ENCODE measurements around the gene NPPB.

Gene NPPB

DNA sequence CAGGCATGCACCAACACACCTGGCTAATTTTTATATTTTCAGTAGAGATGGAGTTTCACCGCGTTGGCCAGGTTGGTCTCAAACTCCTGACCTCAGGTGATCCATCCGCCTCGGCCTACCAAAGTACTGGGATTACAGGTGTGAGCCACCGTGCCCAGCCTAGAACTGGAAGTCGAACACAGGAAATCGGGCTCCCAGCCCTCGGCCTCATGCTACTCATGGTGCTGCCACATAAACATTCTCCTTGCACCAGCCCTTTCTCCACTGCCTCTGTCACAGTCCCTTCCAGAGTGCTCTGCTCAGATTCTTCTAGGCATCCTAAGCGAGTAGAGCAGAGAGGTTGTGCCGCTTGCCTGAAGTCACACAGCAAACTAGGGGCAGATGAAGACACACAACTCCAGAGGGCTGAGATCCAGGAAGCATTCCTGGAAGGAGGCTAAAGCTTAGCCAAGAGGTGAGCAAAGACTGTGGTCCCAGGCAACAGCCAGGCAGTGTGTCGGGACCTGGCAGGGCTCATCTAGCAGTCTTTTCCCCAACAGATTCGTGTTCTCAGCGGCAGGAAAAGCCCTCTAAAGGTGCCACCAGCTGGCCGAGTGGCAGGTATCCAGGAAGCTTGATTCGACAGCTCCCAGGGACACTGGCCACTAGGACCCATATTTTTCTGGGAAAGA is 29.6 kb upstream of the NPPB start:
- Mint-ChIP-seq H3K4me1 (no peaks in the 10 kb centered on the region), H3K27me3 (peaks cover 3 to 9% of the 10 kb centered on the region in 2 donors), H3K4me3 (no peak overlapping the region), H3K36me3 (no peaks in the 10 kb centered on the region), H3K27ac (no peak overlapping the region), H3K9me3 (no peaks in the 10 kb centered on the region)
- DNase-seq: no peak
- ATAC-seq (replicated peaks): no peak

GRCh38 chr1:11887666-11888007 is 28.9 kb upstream of the NPPB start:
- ATAC-seq (replicated peaks) (no peak), DNase-seq (no peak)
- H3K27ac Mint-ChIP-seq: no peak overlapping the region
- H3K4me1 Mint-ChIP-seq: peaks cover 0 to 2% of the 10 kb centered on the region in 2 donors
- H3K9me3 Mint-ChIP-seq: no peaks in the 10 kb centered on the region
- H3K4me3 Mint-ChIP-seq: no peak overlapping the region
- peaks cover 8 to 17% of the 10 kb centered on the region in 2 donors for H3K27me3 Mint-ChIP-seq
- H3K36me3 Mint-ChIP-seq: no peaks in the 10 kb centered on the region

- DNase-seq: no peak
- H3K4me3 Mint-ChIP-seq: no peak overlapping the region
- H3K27me3 Mint-ChIP-seq: peaks cover 5 to 17% of the 10 kb centered on the region in 2 donors
- no peak for ATAC-seq (replicated peaks)
- H3K36me3 Mint-ChIP-seq: no peaks in the 10 kb centered on the region
- H3K27ac Mint-ChIP-seq: no peak overlapping the region
- H3K9me3 Mint-ChIP-seq: no peaks in the 10 kb centered on the region
- peaks cover 0 to 2% of the 10 kb centered on the region in 2 donors for H3K4me1 Mint-ChIP-seq
Measured at GRCh38 chr1:11886986-11887665, 28.4 kb upstream of the NPPB start.

DNA sequence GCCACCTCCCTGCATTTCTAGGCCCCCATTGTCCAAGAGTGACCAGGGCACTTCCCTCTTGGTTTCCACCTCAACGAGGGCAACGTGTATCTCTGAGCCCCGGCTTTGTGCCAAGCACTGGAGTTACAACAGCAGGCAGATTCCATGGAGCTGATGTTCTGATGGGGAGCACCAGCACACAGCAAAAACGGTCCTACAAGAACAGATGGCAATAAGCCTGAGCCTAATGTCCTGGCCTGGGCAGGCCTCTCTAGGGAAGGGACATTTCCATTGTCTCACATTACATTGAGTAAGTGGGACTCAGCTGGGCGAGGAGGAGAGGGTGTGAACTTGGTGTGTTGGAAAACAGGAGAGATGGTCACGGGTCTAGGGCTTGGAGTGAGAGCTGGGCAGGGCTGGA is 27.2 kb upstream of the NPPB start:
- H3K27me3 Mint-ChIP-seq: peaks cover 14 to 26% of the 10 kb centered on the region in 2 donors
- DNase-seq (no peak), ATAC-seq (replicated peaks) (no peak)
- H3K36me3 Mint-ChIP-seq: no peaks in the 10 kb centered on the region
- H3K9me3 Mint-ChIP-seq: peaks cover 0 to 1% of the 10 kb centered on the region in 2 donors
- no peak overlapping the region for H3K27ac Mint-ChIP-seq
- H3K4me1 Mint-ChIP-seq: peaks cover 0 to 2% of the 10 kb centered on the region in 2 donors
- H3K4me3 Mint-ChIP-seq: no peak overlapping the region

- H3K27me3 Mint-ChIP-seq: peaks cover 14 to 34% of the 10 kb centered on the region in 2 donors
Measured at GRCh38 chr1:11882814-11883538, 24.2 kb upstream of the NPPB start.

GRCh38 chr1:11881749-11882441 is 23.1 kb upstream of the NPPB start:
- peaks cover 0 to 1% of the 10 kb centered on the region in 2 donors for H3K9me3 Mint-ChIP-seq
- DNase-seq: no peak
- H3K4me3 Mint-ChIP-seq: no peak overlapping the region
- ATAC-seq (replicated peaks): no peak
- H3K36me3 Mint-ChIP-seq: no peaks in the 10 kb centered on the region
- H3K4me1 Mint-ChIP-seq: peaks cover 0 to 2% of the 10 kb centered on the region in 2 donors
- H3K27ac Mint-ChIP-seq: no peak overlapping the region
- peaks cover 18 to 38% of the 10 kb centered on the region in 2 donors for H3K27me3 Mint-ChIP-seq

More at GRCh38 chr1:11882814-11883538, 24.2 kb upstream of the NPPB start:
- Mint-ChIP-seq H3K4me1 (peaks cover 0 to 2% of the 10 kb centered on the region in 2 donors), H3K36me3 (no peaks in the 10 kb centered on the region), H3K9me3 (peaks cover 0 to 1% of the 10 kb centered on the region in 2 donors), H3K27ac (no peak overlapping the region), H3K4me3 (no peak overlapping the region)
- ATAC-seq (replicated peaks) (peak in 1 of 2 donors; percentile 29), DNase-seq (no peak)

DNA sequence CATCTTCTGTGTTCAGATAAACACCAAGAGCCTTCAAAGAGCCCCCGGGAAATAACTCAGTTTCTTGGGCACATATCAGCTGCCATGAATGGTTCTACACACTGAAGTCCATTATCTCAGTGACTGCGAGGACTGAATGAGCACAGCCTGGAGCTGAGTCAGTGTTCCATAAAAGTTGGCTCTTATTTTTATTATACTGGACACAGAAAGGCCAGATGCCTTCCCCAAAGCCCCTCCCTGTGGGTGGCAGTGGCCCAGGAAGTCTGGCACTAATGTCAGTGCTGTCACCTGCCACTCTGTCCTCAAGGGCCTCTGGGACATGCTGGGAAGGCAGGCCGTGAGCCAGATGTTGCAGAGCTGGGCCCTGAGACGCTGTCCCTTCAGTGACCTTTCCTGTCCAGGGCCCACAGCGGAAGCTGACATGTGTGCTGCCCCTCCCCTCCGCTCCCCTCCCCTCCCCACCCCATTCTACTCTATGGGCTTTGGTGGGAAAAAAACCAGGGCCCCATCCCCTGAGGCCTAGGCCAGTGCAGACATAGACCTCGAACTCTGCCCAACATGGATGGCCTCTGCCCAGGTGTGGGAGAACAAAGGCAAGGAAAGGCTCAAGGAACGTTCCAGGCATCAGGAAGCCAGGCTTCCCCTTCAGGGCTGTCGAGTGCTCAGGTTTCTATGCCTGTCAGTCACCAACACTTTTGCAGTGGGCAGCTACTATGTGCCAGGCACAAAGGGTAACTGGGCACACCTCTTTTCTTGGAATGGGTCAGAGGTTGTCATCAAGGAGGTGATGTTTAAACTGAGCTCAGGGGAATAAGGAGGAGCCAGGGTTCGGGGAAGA is 22.4 kb upstream of the NPPB start:
- Mint-ChIP-seq H3K4me1 (peaks cover 0 to 2% of the 10 kb centered on the region in 2 donors), H3K9me3 (peaks cover 0 to 1% of the 10 kb centered on the region in 2 donors), H3K27me3 (peaks cover 24 to 40% of the 10 kb centered on the region in 2 donors), H3K27ac (no peak overlapping the region), H3K4me3 (no peak overlapping the region), H3K36me3 (no peaks in the 10 kb centered on the region)
- ATAC-seq (replicated peaks) (no peak), DNase-seq (no peak)

DNA sequence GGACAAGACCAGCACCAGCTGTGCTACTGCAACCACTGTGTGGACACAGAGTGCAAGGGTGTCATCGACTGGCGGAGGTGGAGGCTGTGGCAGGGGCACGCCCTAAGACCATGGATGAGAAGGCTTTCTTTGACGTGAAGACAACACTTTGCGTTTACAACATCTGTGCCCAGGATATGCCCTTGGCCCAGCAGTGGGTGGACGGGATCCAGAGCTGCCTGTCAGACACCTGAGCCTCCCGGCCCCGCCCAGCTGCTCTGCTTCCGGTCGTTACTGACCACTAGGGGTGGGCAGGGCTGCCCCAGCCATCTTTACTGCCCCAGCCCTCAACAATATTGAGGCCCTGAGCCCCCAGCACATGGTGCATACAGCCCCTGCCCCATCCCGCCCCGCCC is 21.4 kb upstream of the NPPB start:
- Mint-ChIP-seq H3K4me1 (peaks cover 0 to 2% of the 10 kb centered on the region in 2 donors), H3K4me3 (no peak overlapping the region), H3K9me3 (peaks cover 0 to 1% of the 10 kb centered on the region in 2 donors), H3K27ac (no peak overlapping the region), H3K36me3 (no peaks in the 10 kb centered on the region), H3K27me3 (peaks cover 25 to 37% of the 10 kb centered on the region in 2 donors)
- ATAC-seq (replicated peaks) (no peak), DNase-seq (no peak)

GRCh38 chr1:11879311-11880180 is 20.8 kb upstream of the NPPB start:
- H3K4me3 Mint-ChIP-seq: no peak overlapping the region
- H3K27me3 Mint-ChIP-seq: peaks cover 25 to 43% of the 10 kb centered on the region in 2 donors
- DNase-seq (no peak), ATAC-seq (replicated peaks) (no peak)
- H3K4me1 Mint-ChIP-seq: peaks cover 0 to 2% of the 10 kb centered on the region in 2 donors
- H3K36me3 Mint-ChIP-seq: no peaks in the 10 kb centered on the region
- H3K9me3 Mint-ChIP-seq: peaks cover 0 to 1% of the 10 kb centered on the region in 2 donors
- peak overlapping the region; percentile 20 for H3K27ac Mint-ChIP-seq

DNA sequence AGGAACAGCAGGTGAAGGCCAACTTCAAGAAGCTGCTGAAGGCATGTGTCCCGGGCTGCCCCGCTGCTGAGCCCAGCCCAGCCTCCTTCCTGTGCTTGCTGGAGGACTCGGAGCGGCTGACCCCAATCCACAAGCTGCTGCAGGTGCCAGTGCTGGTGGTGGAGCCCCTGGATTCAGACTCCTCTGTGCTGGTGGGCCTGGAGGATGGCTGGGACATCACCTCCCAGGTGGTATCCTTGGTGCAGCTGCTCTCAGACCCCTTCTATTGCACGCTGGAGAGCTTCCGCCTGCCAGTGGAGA is 20.1 kb upstream of the NPPB start:
- no peaks in the 10 kb centered on the region for H3K36me3 Mint-ChIP-seq
- DNase-seq (no peak), ATAC-seq (replicated peaks) (no peak)
- no peak overlapping the region for H3K27ac Mint-ChIP-seq
- H3K4me1 Mint-ChIP-seq: peaks cover 0 to 2% of the 10 kb centered on the region in 2 donors
- peaks cover 0 to 1% of the 10 kb centered on the region in 2 donors for H3K9me3 Mint-ChIP-seq
- H3K4me3 Mint-ChIP-seq: no peak overlapping the region
- H3K27me3 Mint-ChIP-seq: peaks cover 25 to 50% of the 10 kb centered on the region in 2 donors

DNA sequence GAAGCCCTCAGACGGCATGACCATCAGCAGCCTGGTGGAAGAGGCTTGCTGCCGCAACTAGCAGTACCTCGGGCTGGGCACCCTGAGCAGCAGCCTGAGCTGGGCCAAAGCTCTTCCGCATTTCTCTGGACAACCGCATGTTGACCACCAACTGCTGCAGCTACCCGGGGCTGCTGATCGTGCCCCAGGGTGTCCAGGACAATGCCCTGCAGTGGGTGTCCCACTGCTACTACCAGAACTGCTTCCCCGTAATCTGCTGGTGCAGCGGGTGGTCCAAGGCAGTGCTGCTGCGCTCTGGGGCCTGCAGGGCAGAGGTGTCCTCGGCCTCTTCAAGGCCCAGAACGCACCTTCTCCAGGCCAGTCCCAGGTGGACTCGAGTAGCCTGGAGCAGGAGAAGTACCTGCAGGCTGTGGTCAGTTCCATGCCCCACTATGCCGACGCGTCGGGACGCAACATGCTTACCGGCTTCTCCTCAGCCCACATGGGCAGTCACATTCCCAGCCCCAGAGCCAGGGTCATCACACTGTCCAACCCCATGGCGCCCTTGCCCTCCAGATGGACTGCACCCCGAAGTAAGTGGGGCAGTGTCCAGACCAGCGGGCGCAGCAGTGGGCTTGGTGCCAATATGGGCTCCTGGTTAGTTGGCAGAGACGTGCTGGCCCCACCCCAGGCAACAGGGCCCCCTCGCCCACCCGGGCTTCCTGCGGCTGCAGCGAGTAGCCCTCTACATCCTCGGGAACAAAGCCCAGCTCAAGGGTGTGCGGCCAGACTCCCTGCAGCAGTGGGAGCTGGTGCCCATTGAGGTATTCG is 19.5 kb upstream of the NPPB start:
- H3K4me3 Mint-ChIP-seq: no peak overlapping the region
- H3K36me3 Mint-ChIP-seq: no peaks in the 10 kb centered on the region
- DNase-seq (no peak), ATAC-seq (replicated peaks) (no peak)
- peaks cover 0 to 1% of the 10 kb centered on the region in 2 donors for H3K9me3 Mint-ChIP-seq
- peaks cover 25 to 51% of the 10 kb centered on the region in 2 donors for H3K27me3 Mint-ChIP-seq
- H3K4me1 Mint-ChIP-seq: peaks cover 0 to 2% of the 10 kb centered on the region in 2 donors
- H3K27ac Mint-ChIP-seq: no peak overlapping the region

DNA sequence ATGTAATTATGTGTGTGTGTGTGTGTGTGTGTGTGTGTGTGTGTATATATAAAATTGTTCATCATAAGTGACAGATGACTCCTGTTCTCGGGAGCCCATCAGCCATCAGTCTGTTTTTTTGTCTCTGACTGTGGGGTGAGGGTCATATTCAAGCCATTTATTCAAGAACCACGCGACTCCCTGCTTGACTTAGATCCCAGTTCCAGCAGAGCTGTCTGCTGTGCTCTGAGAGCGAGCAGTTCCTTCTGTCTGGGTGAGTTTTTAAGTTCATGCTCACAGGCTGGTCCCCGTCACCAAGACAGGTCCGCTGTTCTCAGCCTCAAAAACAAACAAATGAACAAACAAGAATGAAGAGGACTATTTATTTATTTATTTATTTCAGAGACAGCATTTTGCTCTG is 18.3 kb upstream of the NPPB start:
- peaks cover 20 to 44% of the 10 kb centered on the region in 2 donors for H3K27me3 Mint-ChIP-seq
- ATAC-seq (replicated peaks) (no peak), DNase-seq (no peak)
- no peaks in the 10 kb centered on the region for H3K4me1 Mint-ChIP-seq
- no peak overlapping the region for H3K27ac Mint-ChIP-seq
- H3K9me3 Mint-ChIP-seq: peaks cover 0 to 1% of the 10 kb centered on the region in 2 donors
- no peaks in the 10 kb centered on the region for H3K36me3 Mint-ChIP-seq
- no peak overlapping the region for H3K4me3 Mint-ChIP-seq

Measured in stimulated activated naive B cell treated with anti-CD40 and anti-IgM and Interleukin-4, amounts not matched to agents 10 μg/mL and 1 μg/mL and 100 μg/mL, for 72 hours (primary cell).